Mucosa of rectum (tissue), 2 donors: Measurements from ENCODE around the gene TRIM41.

Experiments used
- H3K27ac ChIP-seq, 2 donors: one replicate each; pipeline ENCODE4 v1.7.0; 2013; ENCODE audit warnings: inconsistent platforms in 2 of 2, low read depth in 2 of 2, low read length in 2 of 2
- H3K27me3 ChIP-seq, 2 donors: one replicate each; pipeline ENCODE4 v1.7.0; 2013; ENCODE audit warnings: low read length in 2 of 2; ENCODE audit not compliant: control insufficient read depth in 2 of 2, insufficient read depth in 2 of 2
- H3K36me3 ChIP-seq, 2 donors: one replicate each; pipeline ENCODE4 v1.7.0; 2013; ENCODE audit warnings: low read length in 2 of 2; ENCODE audit not compliant: control insufficient read depth in 2 of 2, insufficient read depth in 2 of 2
- H3K4me1 ChIP-seq, 2 donors: one replicate each; pipeline ENCODE4 v1.7.0; 2013; ENCODE audit warnings: low read length in 2 of 2, mild to moderate bottlenecking in 1 of 2; ENCODE audit not compliant: control insufficient read depth in 2 of 2, insufficient read depth in 2 of 2
- H3K4me3 ChIP-seq, 2 donors: one replicate each; pipeline ENCODE4 v1.7.0; 2013; ENCODE audit warnings: low read length in 2 of 2
- H3K9ac ChIP-seq, 2 donors: one replicate each; pipeline ENCODE4 v1.7.0; 2013; ENCODE audit warnings: low read length in 2 of 2, low read depth in 1 of 2, mild to moderate bottlenecking in 1 of 2
- H3K9me3 ChIP-seq, 2 donors: one replicate each; pipeline ENCODE4 v1.7.0; 2013; ENCODE audit warnings: low read length in 2 of 2; ENCODE audit not compliant: control insufficient read depth in 2 of 2
- donor health status: healthy.
- donor health status: Normal muscosa, but diverticular disease.

Gene TRIM41

DNA sequence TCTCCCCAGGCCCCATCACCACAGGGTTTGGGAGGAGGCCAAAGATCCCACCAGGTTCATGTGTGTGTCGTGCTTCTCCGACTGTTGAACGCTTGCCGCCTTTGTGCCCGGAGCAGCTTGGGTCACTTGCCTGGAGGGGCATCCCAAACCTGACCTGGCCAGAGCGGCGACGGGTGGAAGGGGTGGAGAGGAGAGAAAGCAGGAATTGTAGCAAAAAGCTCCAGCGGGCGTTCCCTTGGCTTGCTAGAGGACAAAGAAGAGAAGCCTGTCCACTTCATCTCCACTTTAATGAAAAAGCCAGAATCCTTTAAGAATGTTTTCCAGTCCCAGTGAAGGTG lies 2.9 kb upstream of the TRIM41 start:
- Histone ChIP-seq H3K4me3 (no peak overlapping the region), H3K4me1 (peaks cover 16 to 17% of the 10 kb centered on the region in 2 donors), H3K9me3 (no peaks in the 10 kb centered on the region), H3K27me3 (no peaks in the 10 kb centered on the region), H3K27ac (no peak overlapping the region), H3K36me3 (no peaks in the 10 kb centered on the region), H3K9ac (no peak overlapping the region)

- Histone ChIP-seq H3K9ac (no peak overlapping the region), H3K4me3 (peak overlapping the region in 1 of 2 donors; percentile 83), H3K9me3 (no peaks in the 10 kb centered on the region), H3K27ac (peak overlapping the region in 1 of 2 donors; percentile 99), H3K27me3 (no peaks in the 10 kb centered on the region), H3K4me1 (peaks cover 15 to 17% of the 10 kb centered on the region in 2 donors), H3K36me3 (no peaks in the 10 kb centered on the region)
Measured at GRCh38 chr5:181221105-181221791, 1.8 kb upstream of the TRIM41 start.

- Histone ChIP-seq H3K36me3 (peaks cover 0 to 2% of the 10 kb centered on the region in 2 donors), H3K4me3 (peak overlapping the region; percentile 83 to 90), H3K9me3 (no peaks in the 10 kb centered on the region), H3K27ac (peak overlapping the region; percentile 93 to 99), H3K9ac (peak overlapping the region; percentile 82 to 84), H3K27me3 (no peaks in the 10 kb centered on the region), H3K4me1 (peaks cover 10 to 17% of the 10 kb centered on the region in 2 donors)
Measured at GRCh38 chr5:181221792-181222629, 1.1 kb upstream of the TRIM41 start.

- Histone ChIP-seq H3K27me3 (no peaks in the 10 kb centered on the region), H3K27ac (peak overlapping the region; percentile 93 to 99), H3K36me3 (peaks cover 0 to 3% of the 10 kb centered on the region in 2 donors), H3K4me1 (peaks cover 8 to 12% of the 10 kb centered on the region in 2 donors), H3K9me3 (no peaks in the 10 kb centered on the region), H3K4me3 (peak overlapping the region; percentile 83 to 90), H3K9ac (peak overlapping the region; percentile 82 to 84)
Measured at GRCh38 chr5:181222630-181223057, 437 bp upstream of the TRIM41 start.

GRCh38 chr5:181223729-181224389 lies 778 bp downstream of the TRIM41 start:
- H3K36me3 ChIP-seq: peaks cover 0 to 3% of the 10 kb centered on the region in 2 donors
- peaks cover 6% of the 10 kb centered on the region in 2 donors for H3K4me1 ChIP-seq
- peak overlapping the region; percentile 81 to 82 for H3K9ac ChIP-seq
- no peaks in the 10 kb centered on the region for H3K9me3 ChIP-seq
- no peaks in the 10 kb centered on the region for H3K27me3 ChIP-seq
- peak overlapping the region; percentile 83 to 90 for H3K4me3 ChIP-seq
- H3K27ac ChIP-seq: peak overlapping the region; percentile 93 to 99

GRCh38 chr5:181224390-181225229 lies 1.5 kb downstream of the TRIM41 start:
- H3K27ac ChIP-seq: peak overlapping the region; percentile 93 to 99
- peaks cover 0 to 7% of the 10 kb centered on the region in 2 donors for H3K36me3 ChIP-seq
- H3K4me3 ChIP-seq: peak overlapping the region; percentile 83 to 90
- no peaks in the 10 kb centered on the region for H3K9me3 ChIP-seq
- H3K4me1 ChIP-seq: peaks cover 6% of the 10 kb centered on the region in 2 donors
- H3K9ac ChIP-seq: peak overlapping the region; percentile 81 to 82
- H3K27me3 ChIP-seq: no peaks in the 10 kb centered on the region

- H3K36me3 ChIP-seq: peaks cover 26 to 37% of the 10 kb centered on the region in 2 donors
- H3K27ac ChIP-seq: no peak overlapping the region
- no peak overlapping the region for H3K9ac ChIP-seq
- no peaks in the 10 kb centered on the region for H3K9me3 ChIP-seq
- no peaks in the 10 kb centered on the region for H3K4me1 ChIP-seq
- H3K27me3 ChIP-seq: no peaks in the 10 kb centered on the region
- H3K4me3 ChIP-seq: no peak overlapping the region
Measured at GRCh38 chr5:181229996-181230395, 6.9 kb downstream of the TRIM41 start.

- Histone ChIP-seq H3K27me3 (no peaks in the 10 kb centered on the region), H3K9ac (no peak overlapping the region), H3K27ac (no peak overlapping the region), H3K36me3 (peaks cover 31 to 43% of the 10 kb centered on the region in 2 donors), H3K4me1 (no peaks in the 10 kb centered on the region), H3K9me3 (no peaks in the 10 kb centered on the region), H3K4me3 (no peak overlapping the region)
Measured at GRCh38 chr5:181230551-181230950, 7.5 kb downstream of the TRIM41 start.

DNA sequence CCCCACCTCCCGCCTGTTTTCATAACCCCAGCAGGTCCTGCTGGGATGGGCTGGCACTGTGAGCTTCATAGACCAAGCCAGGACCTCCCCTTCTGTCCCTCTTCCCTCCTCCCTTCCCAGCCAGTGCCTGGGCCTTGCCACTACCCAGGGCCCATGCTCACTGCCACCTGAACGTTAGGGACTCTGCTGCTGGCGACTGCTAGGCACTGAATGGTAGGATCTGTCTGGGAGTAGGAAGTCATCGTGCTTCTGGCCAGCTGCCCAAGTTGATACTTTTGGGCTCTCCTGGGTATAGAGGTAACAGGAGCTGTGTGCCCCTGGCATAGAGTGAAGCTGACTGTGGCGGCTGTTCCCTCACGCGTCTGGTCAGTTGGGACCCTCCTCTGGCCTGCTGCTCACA lies 8.4 kb downstream of the TRIM41 start:
- H3K9me3 ChIP-seq: no peaks in the 10 kb centered on the region
- H3K27me3 ChIP-seq: no peaks in the 10 kb centered on the region
- no peak overlapping the region for H3K27ac ChIP-seq
- no peaks in the 10 kb centered on the region for H3K4me1 ChIP-seq
- H3K4me3 ChIP-seq: no peak overlapping the region
- peaks cover 40 to 52% of the 10 kb centered on the region in 2 donors for H3K36me3 ChIP-seq
- H3K9ac ChIP-seq: no peak overlapping the region
